Stimulated activated naive CD4-positive, alpha-beta T cell (primary cell): Measurements from ENCODE around the gene CADPS2.

ENCODE experiments used
- DNase-seq, 6 experiments: peaks; one replicate each; lab custom pipeline; 2025; lab: John Stamatoyannopoulos, UW

The CADPS2 gene

GRCh38 chr7:122886357-122887081 is at the start of gene CADPS2:
Gene CADPS2, minus strand, starts transcription at chr7:122886460. Its CDS starts 123 bp downstream, at chr7:122886337.
- no peak for DNase-seq

GRCh38 chr7:122935620-122936019 is 49.4 kb upstream of the CADPS2 start:
- no peak for DNase-seq

GRCh38 chr7:122919643-122920181 is 33.5 kb upstream of the CADPS2 start:
- DNase-seq, result no peak

- DNase-seq, result peak in 1 of 6 experiments; percentile 0
Measured at GRCh38 chr7:122914812-122915211, 28.6 kb upstream of the CADPS2 start.

- no peak for DNase-seq
Measured at GRCh38 chr7:122913608-122914007, 27.3 kb upstream of the CADPS2 start.

- no peak for DNase-seq
Measured at GRCh38 chr7:122902751-122903495, 16.7 kb upstream of the CADPS2 start.

GRCh38 chr7:122901250-122901649 is 15.0 kb upstream of the CADPS2 start:
- no peak for DNase-seq

GRCh38 chr7:122896509-122896908 is 10.2 kb upstream of the CADPS2 start:
- DNase-seq, result no peak

GRCh38 chr7:122893486-122893885 is 7.2 kb upstream of the CADPS2 start:
- no peak for DNase-seq

GRCh38 chr7:122889116-122889515 is 2.9 kb upstream of the CADPS2 start:
- no peak for DNase-seq

GRCh38 chr7:122887848-122888247 is 1.6 kb upstream of the CADPS2 start:
- no peak for DNase-seq

- DNase-seq, result no peak
Measured at GRCh38 chr7:122887198-122887597, 938 bp upstream of the CADPS2 start.

- DNase-seq, result peak in 1 of 6 experiments; percentile 0
Measured at GRCh38 chr7:122885583-122886356, 490 bp downstream of the CADPS2 start.

- DNase-seq, result no peak
Measured at GRCh38 chr7:122884186-122884585, 2.1 kb downstream of the CADPS2 start.

- DNase-seq, result no peak
Measured at GRCh38 chr7:122883049-122883680, 3.1 kb downstream of the CADPS2 start.

- DNase-seq, result no peak
Measured at GRCh38 chr7:122881324-122881723, 4.9 kb downstream of the CADPS2 start.

- DNase-seq, result no peak
Measured at GRCh38 chr7:122869260-122869659, 17.0 kb downstream of the CADPS2 start.

- DNase-seq, result no peak
Measured at GRCh38 chr7:122867471-122867980, 18.7 kb downstream of the CADPS2 start.

GRCh38 chr7:122864838-122865237 is 21.4 kb downstream of the CADPS2 start:
- DNase-seq, result no peak

- no peak for DNase-seq
Measured at GRCh38 chr7:122864016-122864415, 22.2 kb downstream of the CADPS2 start.

GRCh38 chr7:122858320-122858719 is 27.9 kb downstream of the CADPS2 start:
- DNase-seq, result no peak

- DNase-seq, result no peak
Measured at GRCh38 chr7:122850528-122850927, 35.7 kb downstream of the CADPS2 start.
